ENCODE data around the gene SH3RF2.

DNA sequence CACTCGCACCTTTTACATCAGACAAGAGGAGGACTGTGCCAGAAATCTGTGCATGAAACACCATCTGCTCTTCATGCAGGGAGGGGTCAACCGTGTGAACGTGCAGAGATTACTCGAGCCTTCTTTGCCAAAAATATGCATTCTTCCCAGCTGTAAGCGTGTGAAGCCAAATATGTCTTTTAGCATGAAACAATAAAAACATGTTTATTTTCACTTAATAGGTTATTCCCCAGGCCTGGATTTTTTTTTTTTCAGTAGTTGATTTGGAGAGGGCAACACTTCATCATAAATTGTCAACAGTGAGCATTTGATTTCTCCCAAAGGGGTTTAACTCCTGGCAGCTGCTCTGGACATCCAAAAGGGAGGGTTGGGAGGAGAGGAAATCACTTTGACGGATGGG, 145.2 kb downstream of the SH3RF2 start:
- TF ChIP-seq, protein P1, sequence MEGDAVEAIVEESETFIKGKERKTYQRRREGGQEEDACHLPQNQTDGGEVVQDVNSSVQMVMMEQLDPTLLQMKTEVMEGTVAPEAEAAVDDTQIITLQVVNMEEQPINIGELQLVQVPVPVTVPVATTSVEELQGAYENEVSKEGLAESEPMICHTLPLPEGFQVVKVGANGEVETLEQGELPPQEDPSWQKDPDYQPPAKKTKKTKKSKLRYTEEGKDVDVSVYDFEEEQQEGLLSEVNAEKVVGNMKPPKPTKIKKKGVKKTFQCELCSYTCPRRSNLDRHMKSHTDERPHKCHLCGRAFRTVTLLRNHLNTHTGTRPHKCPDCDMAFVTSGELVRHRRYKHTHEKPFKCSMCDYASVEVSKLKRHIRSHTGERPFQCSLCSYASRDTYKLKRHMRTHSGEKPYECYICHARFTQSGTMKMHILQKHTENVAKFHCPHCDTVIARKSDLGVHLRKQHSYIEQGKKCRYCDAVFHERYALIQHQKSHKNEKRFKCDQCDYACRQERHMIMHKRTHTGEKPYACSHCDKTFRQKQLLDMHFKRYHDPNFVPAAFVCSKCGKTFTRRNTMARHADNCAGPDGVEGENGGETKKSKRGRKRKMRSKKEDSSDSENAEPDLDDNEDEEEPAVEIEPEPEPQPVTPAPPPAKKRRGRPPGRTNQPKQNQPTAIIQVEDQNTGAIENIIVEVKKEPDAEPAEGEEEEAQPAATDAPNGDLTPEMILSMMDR (IDR thresholded peaks at IDR 0.05; ENCODE audit: poor library complexity): no peak
- no peak for TF ChIP-seq EZH2 (IDR thresholded peaks at IDR 0.05; ENCODE audit: borderline replicate concordance)
